Neutrophil (primary cell): ENCODE data around the gene DCC.

Experiments
- H3K27ac ChIP-seq: fragments of 200-600 bp; sonication (generic); 2 replicates; pipeline ENCODE4 v1.5.1; 2016; ENCODE audit warnings: mild to moderate bottlenecking, moderate library complexity
- H3K27me3 ChIP-seq: fragments of 200-600 bp; sonication (generic); 2 replicates; pipeline ENCODE4 v1.6.0; 2016; ENCODE audit warnings: mild to moderate bottlenecking
- H3K36me3 ChIP-seq: fragments of 200-600 bp; sonication (generic); 2 replicates; pipeline ENCODE4 v1.5.1; 2017
- H3K4me1 ChIP-seq, 2 experiments: fragments of 200-600 bp in 1 of 2; sonication (generic) in 1 of 2; 1 replicate in 1 of 2; 2 replicates in 1 of 2; pipeline versions ENCODE4 v1.5.1 to v1.6.1; 2013 to 2016; ENCODE audit warnings: low read depth in 1 of 2, low read length in 1 of 2, mild to moderate bottlenecking in 1 of 2, moderate library complexity in 1 of 2; ENCODE audit not compliant: control insufficient read depth in 1 of 2, insufficient read depth in 1 of 2
- H3K4me3 ChIP-seq, 2 experiments: fragments of 200-600 bp in 1 of 2; sonication (generic) in 1 of 2; 1 replicate in 1 of 2; 2 replicates in 1 of 2; pipeline ENCODE4 v1.5.1; 2013 to 2016; ENCODE audit warnings: low read depth in 1 of 2, low read length in 1 of 2, mild to moderate bottlenecking in 1 of 2, moderate library complexity in 1 of 2
- H3K9me3 ChIP-seq: fragments of 200-600 bp; sonication (generic); 2 replicates; pipeline ENCODE4 v1.5.1; 2016
- CTCF ChIP-seq: fragments of 200-600 bp; sonication (generic); IDR thresholded peaks from 2 replicates; pipeline ENCODE4 v1.5.1; 2016; ENCODE audit warnings: antibody characterized with exemption

The DCC gene

DNA sequence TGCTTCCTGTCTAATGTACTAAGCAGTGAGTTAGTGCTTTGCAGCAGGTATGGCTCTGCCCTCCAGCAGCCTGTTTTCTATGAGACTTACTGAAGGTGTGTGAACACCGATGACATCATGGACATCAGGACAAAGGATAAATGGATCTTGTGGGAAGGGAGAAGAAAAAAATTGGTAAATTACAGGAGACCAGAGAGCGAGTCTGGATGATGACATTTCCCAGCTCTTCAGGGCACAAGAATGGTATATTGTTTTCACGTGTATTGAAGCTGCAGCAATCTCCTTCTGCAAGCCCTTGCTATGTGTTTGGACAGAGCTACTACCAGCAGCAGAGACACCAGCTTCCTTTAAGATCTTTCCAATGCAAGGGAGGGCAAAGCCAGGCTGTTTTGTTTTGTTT, 47.2 kb downstream of the DCC start:
- no peaks in the 10 kb centered on the region for H3K4me1 ChIP-seq
- no peaks in the 10 kb centered on the region for H3K27me3 ChIP-seq
- H3K9me3 ChIP-seq = no peaks in the 10 kb centered on the region
- H3K27ac ChIP-seq = no peak overlapping the region
- no peaks in the 10 kb centered on the region for H3K36me3 ChIP-seq
- H3K4me3 ChIP-seq = no peak overlapping the region
- TF ChIP-seq CTCF = no peak

DNA sequence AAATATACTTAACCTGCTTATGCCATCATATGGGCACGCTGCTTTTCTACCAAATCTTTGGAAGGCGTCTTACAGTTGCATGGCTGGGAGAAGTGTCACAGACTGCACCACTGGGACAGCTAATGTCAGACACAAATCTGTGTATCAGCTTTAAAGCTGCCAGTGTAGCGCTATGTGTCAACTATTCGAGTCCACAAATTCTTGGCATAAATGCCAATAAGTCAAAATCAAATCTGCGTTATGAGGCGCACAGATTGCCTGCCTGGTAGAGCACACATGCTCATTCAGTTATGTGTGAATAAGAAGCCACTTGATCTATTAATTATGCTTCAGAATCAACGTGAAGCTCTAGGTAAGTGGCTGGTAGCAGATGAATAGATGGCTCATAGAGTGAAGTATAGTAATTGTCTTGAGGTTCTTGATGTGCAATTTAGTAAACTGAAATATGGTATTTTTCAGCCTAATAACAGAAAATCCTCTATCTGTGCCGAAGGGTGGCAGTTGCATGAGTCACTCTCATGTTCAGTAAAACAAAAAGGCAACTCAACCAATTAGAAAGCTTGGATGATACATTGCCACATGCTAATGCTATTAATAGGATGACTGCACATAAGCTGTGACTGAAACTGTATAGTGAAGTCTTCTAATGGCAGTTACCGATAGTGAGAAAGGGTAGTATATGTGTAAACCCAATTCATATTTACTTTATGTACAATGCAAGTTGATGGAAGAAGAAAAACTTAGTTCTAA, 52.0 kb downstream of the DCC start:
- H3K9me3 ChIP-seq = no peaks in the 10 kb centered on the region
- no peak for TF ChIP-seq CTCF

GRCh38 chr18:52394602-52395001, 54.6 kb downstream of the DCC start:
- Histone ChIP-seq H3K4me3 (no peak overlapping the region), H3K4me1 (no peaks in the 10 kb centered on the region), H3K27me3 (no peaks in the 10 kb centered on the region), H3K27ac (no peak overlapping the region), H3K9me3 (no peaks in the 10 kb centered on the region), H3K36me3 (no peaks in the 10 kb centered on the region)
- no peak for TF ChIP-seq CTCF

More for the DNA sequence above, 52.0 kb downstream of the DCC start:
- Histone ChIP-seq H3K27ac (no peak overlapping the region), H3K36me3 (no peaks in the 10 kb centered on the region), H3K4me3 (no peak overlapping the region), H3K4me1 (no peaks in the 10 kb centered on the region), H3K27me3 (no peaks in the 10 kb centered on the region)

GRCh38 chr18:52395146-52395852, 55.3 kb downstream of the DCC start:
- no peaks in the 10 kb centered on the region for H3K27me3 ChIP-seq
- no peak overlapping the region for H3K4me3 ChIP-seq
- no peaks in the 10 kb centered on the region for H3K4me1 ChIP-seq
- no peak overlapping the region for H3K27ac ChIP-seq
- H3K9me3 ChIP-seq = no peaks in the 10 kb centered on the region
- no peaks in the 10 kb centered on the region for H3K36me3 ChIP-seq
- TF ChIP-seq CTCF = no peak

DNA sequence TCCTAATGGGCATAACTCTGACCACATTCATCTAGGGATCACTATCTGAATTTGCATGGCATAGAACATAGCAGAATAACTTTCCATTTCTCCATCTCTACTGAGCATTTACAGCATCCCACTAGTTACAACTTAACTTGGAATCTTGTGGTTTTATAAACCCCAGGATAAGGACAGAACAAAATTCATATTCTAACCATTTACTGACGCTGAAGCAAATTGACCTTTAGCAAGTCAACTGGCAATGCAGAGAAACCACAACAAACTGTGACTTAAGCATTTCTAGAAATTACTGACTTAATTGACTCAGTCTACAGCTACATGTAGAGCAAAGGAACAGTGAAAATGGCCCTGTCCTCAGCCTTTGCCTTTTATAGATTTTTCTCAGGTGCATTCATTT, 61.2 kb downstream of the DCC start:
- H3K4me1 ChIP-seq = no peaks in the 10 kb centered on the region
- H3K27me3 ChIP-seq = no peaks in the 10 kb centered on the region
- H3K9me3 ChIP-seq = no peaks in the 10 kb centered on the region
- no peaks in the 10 kb centered on the region for H3K36me3 ChIP-seq
- no peak for TF ChIP-seq CTCF
- H3K27ac ChIP-seq = no peak overlapping the region
- no peak overlapping the region for H3K4me3 ChIP-seq
